Skin of body (tissue), 2 donors: Measurements from ENCODE around the gene GMCL1. TPM values are rescaled to one million over a fixed set of nuclear protein-coding genes. Genes with fewer than 3 reads are reported as not detected.
A peak's percentile ranks its signal among the peaks of the same experiment; 100 is the strongest.
"Not testable (repeated sequence)": the region's sequence is repeated elsewhere in the genome, so short reads cannot be mapped to it uniquely, and the experiment has no call there.

ENCODE experiments used
- DNase-seq: peaks from one replicate; lab custom pipeline; 2025; lab: John Stamatoyannopoulos, UW
- total RNA-seq: library from RNA; depleted of rRNA; stranded (reverse); fragments of >200 nt; gene quantifications from one replicate; pipeline ENCODE4 v1.2.3, GENCODE V29; 2014

The GMCL1 gene
- total RNA-seq, 1 donor from 2014 or later, result 21.5 TPM

DNA sequence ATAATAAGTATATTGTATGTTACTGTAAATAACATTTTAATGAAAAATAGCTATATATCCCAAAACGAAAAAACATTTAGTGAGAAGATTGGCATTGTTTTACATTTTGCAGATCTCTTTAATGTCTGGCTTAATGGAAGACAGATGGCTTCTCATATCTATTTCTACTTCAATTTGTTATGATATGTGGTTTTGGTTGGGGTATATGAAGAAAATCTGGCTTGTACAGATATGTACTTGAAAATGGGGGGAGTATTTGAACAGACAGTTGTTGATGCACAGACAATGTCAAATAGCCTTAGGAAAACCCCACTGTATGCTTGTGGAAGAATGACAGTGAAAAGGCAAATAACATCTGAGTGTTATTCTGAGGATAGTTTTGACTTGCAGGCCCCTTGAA, 23.6 kb upstream of the GMCL1 start:
- DNase-seq, result no peak

DNA sequence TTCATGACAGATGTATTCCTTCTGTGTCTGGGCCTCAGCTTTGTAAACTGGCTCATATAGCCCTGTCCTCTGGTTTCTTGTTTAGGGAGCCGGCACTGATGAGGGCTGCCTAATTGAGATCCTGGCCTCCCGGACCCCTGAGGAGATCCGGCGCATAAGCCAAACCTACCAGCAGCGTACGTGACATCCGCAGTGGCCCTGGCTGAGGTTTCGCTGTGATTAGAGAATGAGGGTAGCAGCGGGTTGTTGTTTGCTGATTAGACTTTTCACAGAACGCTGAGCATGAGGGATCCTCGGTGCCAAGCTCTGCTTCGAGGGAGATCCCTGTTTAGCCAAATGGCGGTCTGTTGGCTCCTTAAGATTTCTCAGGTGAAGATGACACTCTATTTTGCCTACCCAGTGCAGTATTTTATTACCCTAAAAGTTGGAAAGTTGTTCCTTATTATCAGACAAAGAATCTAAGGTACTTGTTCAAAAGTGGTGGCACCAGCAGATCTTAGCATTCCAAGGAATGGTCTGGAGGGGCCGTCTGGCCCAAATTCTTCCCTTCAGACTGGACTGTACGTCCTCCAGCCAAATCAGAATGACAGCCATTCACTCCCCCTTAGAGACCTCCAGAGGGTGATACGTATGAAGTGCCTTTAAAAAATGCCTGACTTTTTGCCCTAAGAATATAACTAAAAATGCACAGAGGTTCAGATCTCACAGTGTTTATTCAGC, 21.5 kb upstream of the GMCL1 start:
- no peak for DNase-seq

DNA sequence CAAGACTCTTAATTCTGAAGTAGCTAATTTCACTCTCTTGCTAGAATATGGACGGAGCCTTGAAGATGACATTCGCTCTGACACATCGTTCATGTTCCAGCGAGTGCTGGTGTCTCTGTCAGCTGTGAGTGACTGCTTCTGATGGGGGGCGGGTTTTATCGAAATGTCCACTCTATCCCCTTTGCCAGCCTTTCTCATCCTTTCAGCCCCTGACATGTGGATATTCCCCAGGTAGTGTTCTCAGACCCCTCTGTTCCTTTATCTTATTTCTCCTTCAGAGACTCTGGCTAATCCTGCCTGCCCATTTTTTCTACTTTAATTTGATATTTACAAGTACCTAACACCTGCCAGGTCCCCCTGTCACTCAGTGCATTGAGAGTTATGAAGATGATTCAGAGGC, 18.9 kb upstream of the GMCL1 start:
- no peak for DNase-seq

DNA sequence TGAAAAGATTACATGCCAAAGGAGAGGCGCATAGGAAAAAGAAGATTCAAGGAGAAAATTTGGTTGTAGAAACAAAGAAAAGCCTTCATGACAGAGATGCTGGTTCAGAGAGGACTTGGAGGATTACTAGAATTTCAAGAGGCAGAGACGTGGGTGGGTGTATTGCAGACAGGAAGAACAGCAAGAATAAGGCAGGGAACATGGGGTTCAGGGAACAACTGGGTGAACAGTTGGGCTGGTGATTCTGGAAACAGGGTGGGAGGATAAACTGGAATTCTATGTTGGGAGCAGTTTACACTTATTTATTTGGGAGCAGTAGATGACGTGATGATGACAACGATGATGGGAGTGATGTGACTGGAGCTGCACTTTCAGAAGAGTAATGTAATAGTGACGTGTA, 18.4 kb upstream of the GMCL1 start:
- no peak for DNase-seq

DNA sequence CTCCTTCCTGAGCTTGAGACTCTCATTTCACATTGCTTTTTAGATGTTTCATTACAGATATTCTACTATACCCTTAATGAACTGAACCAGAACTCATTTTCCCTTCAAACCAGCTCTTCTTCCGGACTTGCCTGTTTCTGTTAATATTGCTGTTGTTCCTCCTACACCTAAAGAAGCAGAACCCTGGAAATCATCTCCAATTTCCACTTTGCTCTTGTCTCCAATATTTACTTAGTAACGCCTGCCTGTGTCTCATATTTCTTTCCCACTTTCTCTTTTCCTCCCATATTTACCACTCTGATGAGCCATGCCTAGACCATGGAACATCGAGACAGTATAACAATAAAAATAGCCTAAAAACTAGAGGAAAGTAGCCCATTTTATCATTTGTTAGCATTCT, 17.9 kb upstream of the GMCL1 start:
- no peak for DNase-seq

DNA sequence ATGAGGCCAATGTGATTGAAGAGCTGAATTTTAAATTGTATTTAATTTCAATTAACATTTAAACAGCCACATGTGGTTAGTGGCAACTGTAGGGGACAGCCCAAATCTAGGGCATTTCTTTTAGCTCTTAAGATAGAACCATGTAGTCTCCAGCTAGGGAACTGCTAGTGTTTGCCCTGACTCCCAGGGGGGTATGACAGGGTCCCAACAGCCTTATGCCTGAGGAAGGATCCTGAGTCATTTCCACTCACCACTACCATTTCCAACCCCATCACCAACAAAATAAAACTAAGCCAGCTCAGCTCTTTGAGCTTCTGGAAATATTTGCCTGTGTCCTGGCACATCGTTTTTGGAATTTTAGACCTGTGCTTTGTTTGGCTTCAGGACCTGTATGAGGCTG, 13.7 kb upstream of the GMCL1 start:
- no peak for DNase-seq

DNA sequence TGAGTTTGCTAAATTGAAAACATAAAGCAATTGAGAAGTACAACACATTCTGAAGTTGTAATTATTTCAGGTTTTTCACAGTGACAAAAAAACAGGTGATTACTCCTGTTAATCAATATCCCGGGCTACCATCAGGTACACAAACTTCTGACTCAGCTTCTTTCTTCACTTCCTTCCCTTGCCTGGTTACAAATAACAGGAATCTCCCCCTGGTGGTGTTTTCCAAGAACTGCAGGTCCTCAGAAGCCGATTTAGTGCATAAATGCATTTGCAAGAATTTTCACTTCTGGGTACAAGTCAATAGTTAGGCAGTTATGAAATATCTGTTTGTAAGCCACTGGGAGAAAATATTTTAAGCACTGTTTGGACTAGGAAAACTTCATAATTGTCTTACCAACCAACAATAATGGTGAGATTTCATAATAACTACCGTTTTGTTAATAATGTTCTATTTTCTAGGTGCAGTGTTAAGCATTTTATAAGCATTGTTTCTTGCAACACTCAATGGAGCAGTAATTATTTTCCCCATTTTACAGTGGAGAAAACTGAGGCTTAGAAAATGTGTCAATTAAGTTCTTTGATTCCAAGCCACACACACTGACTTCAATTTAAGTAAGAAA, 12.4 kb upstream of the GMCL1 start:
- peak; percentile 86 for DNase-seq

DNA sequence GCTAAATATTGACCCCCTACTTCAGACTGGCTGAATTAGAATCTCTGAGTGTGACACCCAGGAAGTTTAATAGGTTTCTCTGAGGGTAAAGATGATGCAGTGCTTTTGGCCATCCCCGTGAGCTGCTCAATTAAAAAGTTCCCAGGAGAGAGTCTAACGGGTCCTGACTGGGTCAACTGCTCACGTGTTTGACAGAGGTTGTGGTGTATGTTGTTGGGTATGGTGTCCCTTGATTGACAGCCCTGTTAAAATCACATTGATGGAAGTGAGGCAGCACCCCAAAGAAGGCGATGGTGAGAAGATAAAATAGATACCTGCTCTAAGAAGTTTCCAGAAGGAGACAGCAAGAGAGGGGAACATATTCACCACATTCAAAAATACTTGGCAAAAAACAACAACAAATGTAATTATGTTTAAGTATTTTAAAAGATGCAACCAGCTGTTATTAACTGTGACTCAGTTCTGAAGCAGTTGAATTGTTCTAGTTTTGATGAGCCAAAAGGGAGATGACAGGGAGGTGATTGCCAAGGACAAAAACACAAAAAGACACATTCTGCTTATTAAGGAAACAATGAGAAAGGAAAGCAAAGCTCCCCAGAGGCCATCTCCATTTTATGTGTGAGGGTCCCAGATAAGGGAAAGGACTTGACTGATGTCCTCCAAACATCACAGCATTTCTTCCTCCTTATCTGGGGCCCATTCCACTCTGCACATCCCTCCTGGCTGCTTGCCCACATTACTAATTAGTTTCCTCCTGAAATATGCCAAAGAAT, 11.5 kb upstream of the GMCL1 start:
- DNase-seq, result peak; percentile 32

DNA sequence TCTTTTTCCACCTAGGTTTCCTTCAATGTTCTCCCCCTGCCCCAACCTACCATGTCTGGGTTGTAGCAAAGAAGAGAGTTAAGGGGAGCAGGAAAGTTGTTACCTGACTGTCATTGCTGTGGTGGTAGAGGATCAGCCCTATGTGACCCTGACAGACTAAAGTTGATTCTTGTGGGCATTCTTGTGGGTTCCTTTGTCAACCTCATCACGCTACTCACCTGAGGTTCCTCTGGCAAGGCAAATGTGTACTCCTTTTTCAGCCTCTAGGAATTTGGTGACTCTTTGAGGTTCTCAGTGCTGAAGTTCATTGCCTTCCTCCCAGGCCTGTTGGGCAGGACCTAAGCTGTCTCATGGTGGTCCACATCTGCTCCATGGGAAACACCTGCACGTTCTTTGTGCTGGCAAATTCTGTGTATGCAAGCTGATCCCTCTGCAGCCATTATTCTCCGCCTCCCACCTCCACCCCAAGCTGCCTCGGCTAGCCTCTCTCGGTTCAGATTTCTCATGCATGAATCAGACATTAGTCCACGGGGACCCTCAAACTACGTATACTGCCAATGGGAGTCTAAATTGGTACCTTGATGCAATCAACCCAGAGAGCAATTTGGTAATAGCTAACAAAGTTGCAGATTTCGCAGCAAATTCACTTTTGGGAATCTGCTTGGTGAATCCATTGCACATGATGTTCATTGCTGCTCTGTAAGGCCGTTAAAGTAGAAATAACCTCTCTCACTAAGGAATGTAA, 1.5 kb upstream of the GMCL1 start:
- DNase-seq, result no peak

DNA sequence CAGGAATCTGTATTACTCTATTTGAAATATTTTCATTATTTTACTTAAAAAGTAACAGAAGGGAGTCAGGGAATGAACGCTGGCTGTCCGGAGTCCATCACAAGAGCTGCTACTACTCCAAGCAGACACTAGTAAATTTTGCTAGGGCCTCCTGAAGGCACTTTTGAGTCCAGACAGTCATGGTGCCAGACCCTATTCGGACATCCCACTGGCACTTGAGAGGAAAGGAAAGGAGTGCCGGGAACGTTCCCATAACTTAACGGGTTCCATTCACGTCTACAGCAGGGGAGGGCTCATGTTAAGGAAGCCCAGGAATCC, 563 bp upstream of the GMCL1 start:
- DNase-seq, result no peak

DNA sequence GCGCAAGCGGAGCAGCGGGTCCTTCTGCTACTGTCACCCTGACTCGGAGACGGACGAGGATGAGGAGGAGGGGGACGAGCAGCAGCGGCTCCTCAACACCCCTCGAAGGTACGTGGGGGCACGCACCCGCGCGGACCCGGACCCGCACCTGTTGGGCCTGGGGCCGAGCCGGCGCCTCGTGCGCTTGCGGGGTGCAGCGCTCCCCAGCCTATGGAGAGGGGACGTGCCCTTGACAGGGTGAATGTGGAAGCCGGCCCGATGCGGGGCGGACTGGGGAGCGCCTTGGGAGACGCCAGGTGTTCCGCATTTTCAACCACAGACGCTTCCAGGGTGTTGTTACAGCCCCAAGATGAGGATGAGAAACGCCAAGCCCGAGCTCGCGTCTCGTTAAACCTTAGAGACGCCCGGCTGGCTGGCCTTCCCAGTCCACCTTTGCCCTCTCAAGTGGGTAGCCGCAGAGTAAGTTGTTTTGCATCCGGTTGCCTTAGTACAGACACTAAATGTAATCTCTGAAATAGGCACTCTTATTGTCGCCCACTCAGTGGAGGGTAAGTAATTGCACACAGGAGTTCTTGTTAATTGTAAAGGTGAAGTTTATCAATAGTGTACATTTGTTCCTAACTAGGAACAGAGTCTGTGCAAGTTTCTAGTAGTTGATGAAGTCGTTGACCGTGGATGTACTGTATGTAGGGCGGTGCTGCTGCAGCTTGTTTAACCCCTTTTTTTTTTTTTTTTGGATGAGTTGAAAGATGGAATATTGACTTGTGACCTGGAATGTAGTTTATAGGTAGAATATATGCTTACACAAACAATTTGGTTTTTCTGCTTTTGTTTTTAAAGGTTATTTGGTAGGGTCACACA, 815 bp downstream of the GMCL1 start:
- DNase-seq, result peak; percentile 22

DNA sequence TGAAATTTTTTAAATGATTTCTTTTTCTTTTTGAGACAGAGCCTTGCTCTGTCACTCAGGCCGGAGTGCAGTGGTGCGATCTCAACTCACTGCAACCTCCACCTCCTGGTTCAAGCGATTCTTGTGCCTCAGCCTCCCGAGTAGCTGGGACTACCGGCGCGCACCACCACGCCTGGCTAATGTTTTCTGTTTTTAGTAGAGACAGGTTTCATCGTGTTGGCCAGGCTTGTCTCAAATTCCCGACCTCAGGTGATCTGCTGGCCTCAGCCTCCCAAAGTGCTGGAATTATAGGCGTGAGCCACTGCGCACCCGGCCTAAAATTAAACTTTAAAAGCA, 1.4 kb downstream of the GMCL1 start:
- not testable (repeated sequence) for DNase-seq

DNA sequence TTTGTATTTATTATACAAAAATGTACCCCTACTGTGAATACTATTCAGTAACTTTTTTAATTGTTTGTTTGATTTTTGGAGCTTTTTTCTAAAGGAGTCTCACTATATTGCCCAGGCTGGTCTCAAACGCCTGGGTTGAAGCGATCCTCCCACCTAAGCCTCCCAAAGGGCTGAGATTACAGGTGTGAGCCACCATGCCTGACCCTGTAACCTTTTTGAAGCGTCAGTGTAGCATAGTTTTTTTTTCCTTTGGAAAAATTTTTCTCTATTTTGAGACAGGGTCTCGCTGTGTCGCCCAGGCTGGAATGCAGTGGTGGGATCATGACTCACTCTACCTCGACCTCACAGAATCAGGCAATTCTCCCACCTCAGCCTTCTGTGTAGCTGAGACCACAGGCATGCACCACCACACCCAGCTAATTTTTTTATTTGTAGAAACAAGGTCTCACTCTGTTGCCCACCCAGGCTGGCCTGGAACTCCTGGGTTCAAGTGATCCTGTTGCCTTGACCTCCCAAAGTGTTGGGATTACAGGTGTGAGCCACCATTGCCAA, 2.0 kb downstream of the GMCL1 start:
- DNase-seq, result no peak

DNA sequence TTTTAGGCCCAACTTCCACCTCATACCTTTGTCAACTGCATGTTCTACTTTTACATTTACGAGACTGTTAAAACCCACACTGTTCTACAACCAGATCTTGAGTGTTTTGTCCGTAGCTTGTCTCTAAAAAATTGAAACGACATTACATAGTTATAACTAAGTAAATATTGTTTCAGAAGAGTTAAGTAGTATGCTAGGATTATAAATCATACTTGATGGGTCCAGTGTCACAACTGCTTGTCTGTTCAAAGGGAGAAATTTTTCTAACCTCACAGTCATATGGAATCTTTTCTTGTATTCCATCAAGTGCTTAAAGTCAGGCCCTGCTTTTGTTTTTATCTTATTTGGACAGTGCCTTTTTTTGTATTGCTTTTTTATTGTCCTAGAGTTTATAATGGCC, 4.3 kb downstream of the GMCL1 start:
- DNase-seq, result no peak

DNA sequence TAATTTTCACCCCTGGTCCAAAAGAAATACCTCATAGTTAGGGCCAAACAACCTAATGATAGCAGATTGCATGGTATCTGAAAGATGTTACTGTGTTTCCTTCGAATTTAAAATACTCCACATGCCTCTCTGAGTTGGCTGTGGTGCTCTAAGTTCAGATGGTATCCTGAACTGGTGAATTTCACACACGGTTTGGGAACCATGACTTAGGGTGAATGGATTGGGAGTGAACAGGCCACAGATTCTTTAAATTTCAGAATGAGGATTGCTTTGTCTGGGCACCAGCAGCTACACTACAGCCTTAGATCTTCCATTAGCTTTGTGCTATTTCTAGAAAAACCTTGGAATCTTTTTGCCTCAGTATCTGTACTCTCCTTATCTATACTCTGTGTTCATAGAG, 6.2 kb downstream of the GMCL1 start:
- no peak for DNase-seq

DNA sequence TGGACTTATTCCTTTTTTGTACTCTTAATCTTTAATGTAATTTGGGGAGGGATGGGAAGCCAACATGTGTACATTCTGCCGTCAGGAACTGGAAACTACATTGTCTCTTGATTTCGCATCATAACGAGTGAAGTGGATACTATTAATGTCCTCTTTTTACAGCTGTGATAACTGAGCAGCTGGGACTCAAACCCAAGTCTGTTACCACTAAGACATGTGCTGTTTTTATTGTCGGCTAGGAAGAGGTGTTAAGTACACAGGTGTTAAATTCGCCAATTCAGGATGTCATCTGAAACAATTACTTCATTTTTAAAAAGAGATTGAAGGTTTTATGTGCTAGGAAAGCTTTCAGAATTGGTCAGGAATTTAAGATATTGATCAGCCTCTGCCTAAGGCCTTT, 6.9 kb downstream of the GMCL1 start:
- DNase-seq, result no peak

DNA sequence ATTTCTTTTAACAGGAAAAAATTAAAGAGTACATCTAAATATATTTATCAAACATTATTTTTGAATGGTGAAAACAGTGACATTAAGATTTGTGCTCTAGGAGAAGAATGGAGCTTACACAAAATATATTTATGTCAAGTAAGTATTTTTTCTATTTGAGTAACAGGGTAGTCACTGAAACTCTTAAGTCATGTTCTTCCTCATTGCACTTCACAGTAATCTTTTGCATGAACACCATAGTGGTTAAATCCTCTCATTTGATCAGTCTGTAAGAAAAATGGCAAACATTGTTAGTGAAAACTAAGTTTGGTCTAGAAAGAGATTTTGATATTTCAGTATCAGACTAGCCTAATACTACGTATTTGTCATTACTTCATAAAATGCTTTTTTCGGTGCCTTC, 8.1 kb downstream of the GMCL1 start:
- no peak for DNase-seq

DNA sequence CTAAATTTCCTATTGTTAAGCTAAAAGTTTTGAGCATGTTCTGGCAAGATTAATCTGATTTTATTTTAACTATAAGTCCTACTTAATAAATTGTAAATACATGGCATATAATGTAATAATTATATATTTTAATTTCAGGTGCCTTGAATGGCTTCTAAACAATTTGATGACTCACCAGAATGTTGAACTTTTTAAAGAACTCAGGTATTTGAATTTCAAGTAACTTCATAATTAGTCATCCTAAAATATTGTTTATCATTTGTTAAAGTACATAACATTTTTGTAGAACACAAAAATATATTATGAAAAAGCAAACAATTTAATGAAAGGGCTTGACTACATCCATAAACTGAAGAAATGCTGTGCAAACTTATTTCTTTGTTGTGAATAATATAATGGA, 14.5 kb downstream of the GMCL1 start:
- no peak for DNase-seq

DNA sequence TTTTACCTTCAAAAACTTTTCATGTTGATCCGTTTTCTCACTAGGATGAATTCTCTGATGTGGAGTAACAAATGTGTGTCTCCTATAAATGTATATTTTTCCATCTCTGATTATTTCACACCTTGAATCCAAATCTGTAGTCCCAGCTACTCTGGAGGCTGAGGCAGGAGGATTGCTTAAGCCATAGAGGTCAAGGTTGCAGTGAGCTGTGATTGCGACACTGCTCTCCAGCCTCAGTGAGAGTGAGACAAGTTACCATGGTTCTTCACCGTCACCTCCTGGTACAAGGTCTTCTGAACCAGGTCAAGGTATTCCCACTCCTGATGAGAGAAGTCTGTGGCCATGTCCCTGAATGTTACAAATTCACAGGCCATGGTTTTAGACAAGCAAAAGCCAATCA, 15.1 kb downstream of the GMCL1 start:
- DNase-seq, result no peak

DNA sequence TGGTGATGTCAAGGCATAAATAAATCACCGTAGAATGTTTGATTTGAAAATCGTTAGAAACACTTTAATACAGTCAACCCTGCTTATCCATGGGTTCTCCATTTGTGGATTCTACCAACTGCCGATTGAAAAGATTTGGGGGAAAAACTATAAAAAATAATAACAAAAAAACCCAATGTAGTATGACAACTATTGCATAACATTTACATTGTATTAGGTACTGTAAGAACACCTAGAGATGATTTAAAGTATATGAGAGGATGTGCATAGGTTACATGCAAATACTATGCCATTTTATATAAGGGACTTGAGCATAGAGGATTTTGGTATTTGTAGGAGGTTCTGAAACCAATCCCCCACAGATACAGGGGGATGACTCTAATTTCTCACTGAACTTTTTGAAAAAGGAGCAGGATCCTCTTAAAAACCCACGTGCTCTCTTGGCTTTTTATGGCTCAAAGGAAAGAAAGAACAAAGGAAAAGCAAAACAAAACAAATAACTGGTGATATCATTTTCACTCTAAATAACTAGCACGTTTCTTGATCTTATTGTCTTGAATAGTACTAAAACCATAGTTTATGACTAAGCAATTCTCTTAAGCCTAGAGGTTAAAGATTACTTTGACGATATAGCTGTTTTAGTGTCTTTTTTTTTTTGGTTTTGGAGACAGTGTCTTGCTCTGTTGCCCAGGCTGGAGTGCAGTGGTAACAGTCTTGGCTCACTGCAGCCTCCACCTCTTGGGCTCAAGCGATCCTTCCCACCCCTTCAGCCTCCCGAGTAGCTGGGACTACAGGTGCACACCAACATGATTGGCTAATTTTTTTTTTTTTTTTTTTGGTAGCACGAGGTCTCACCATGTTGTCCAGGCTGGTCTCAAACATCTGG, 17.0 kb downstream of the GMCL1 start:
- DNase-seq, result no peak
